Activated CD4-positive, alpha-beta memory T cell treated with anti-CD3 and anti-CD28 coated beads for 36 hours (primary cell): ENCODE measurements around the gene TMPRSS11A. TPM values are rescaled to one million over a fixed set of nuclear protein-coding genes. Genes with fewer than 3 reads are reported as not detected.

ENCODE experiments used
- CTCF ChIA-PET: fragments of 350-600 bp; sonication (Branson Sonifier 250); formaldehyde crosslinking; loops from one replicate; lab custom pipeline; 2021; ENCODE audit warnings: antibody characterized with exemption, inconsistent platforms; lab: Charles Lee
- POLR2A ChIA-PET: fragments of 350-600 bp; sonication (Branson Sonifier 250); formaldehyde crosslinking; loops from one replicate; lab custom pipeline; 2021; ENCODE audit warnings: antibody characterized with exemption; lab: Charles Lee
- DNase-seq: peaks from one replicate; pipeline ENCODE4 v3.0.0-alpha.2; 2020
- H3K27ac Mint-ChIP-seq: one replicate; pipeline ENCODE4 v1.8.0; 2021; ENCODE audit warnings: mixed read lengths
- H3K27me3 Mint-ChIP-seq: one replicate; pipeline ENCODE4 v1.8.0; 2021; ENCODE audit warnings: mixed read lengths
- H3K36me3 Mint-ChIP-seq: one replicate; pipeline ENCODE4 v1.8.0; 2021; ENCODE audit warnings: mixed read lengths
- H3K4me1 Mint-ChIP-seq: one replicate; pipeline ENCODE4 v1.8.0; 2021; ENCODE audit warnings: low read depth, mixed read lengths
- H3K4me3 Mint-ChIP-seq: one replicate; pipeline ENCODE4 v1.8.0; 2021; ENCODE audit warnings: mild to moderate bottlenecking, mixed read lengths
- H3K9me3 Mint-ChIP-seq: one replicate; pipeline ENCODE4 v1.8.0; 2021; ENCODE audit warnings: mixed read lengths
- intact Hi-C: fragments of 100-400 bp; cut with micrococcal nuclease; formaldehyde crosslinking; loops from one replicate; pipeline ENCODE4 v1.15.1; 2023
- total RNA-seq, 2 experiments: library from RNA; stranded (reverse); gene quantifications; one replicate each; pipeline ENCODE4 v1.2.3, GENCODE V29; 2021

Gene TMPRSS11A
- total RNA-seq, 2 experiments from 2014 or later = not detected

- no peaks in the 10 kb centered on the region for H3K36me3 Mint-ChIP-seq
- ChIA-PET CTCF (no interaction called here), POLR2A (no interaction called here)
- intact Hi-C loops = no loop called here
- no peaks in the 10 kb centered on the region for H3K9me3 Mint-ChIP-seq
- no peak overlapping the region for H3K27ac Mint-ChIP-seq
- H3K4me3 Mint-ChIP-seq = no peak overlapping the region
- H3K4me1 Mint-ChIP-seq = no peaks in the 10 kb centered on the region
- H3K27me3 Mint-ChIP-seq = peaks cover 10% of the 10 kb centered on the region
- no peak for DNase-seq
Observed at GRCh38 chr4:67886281-67886680, 77.0 kb downstream of the TMPRSS11A start.

- no peak overlapping the region for H3K27ac Mint-ChIP-seq
- ChIA-PET CTCF (no interaction called here), POLR2A (no interaction called here)
- H3K9me3 Mint-ChIP-seq = no peaks in the 10 kb centered on the region
- no peak for DNase-seq
- no peaks in the 10 kb centered on the region for H3K36me3 Mint-ChIP-seq
- intact Hi-C loops = no loop called here
- H3K4me3 Mint-ChIP-seq = no peak overlapping the region
- H3K27me3 Mint-ChIP-seq = peaks cover 10% of the 10 kb centered on the region
- no peaks in the 10 kb centered on the region for H3K4me1 Mint-ChIP-seq
Observed at GRCh38 chr4:67885762-67886161, 77.5 kb downstream of the TMPRSS11A start.

GRCh38 chr4:67884701-67885100, 78.6 kb downstream of the TMPRSS11A start:
- CTCF ChIA-PET = interaction anchor here (3.2 kb wide), 1 partner anchor 26 kb away, joined by 10 read pairs; no protein-coding TSS in a partner anchor
- no peak overlapping the region for H3K4me3 Mint-ChIP-seq

GRCh38 chr4:67883902-67884301, 79.4 kb downstream of the TMPRSS11A start, which contains the start of gene TMPRSS11D:
TMPRSS11D (minus strand) TSS chr4:67884002; CDS start chr4:67883933, 69 bp downstream.
- H3K36me3 Mint-ChIP-seq = no peaks in the 10 kb centered on the region
- no peaks in the 10 kb centered on the region for H3K9me3 Mint-ChIP-seq
- no peak within 1 kb of the TSS for H3K4me3 Mint-ChIP-seq
- H3K27ac Mint-ChIP-seq = no peak within 1 kb of the TSS
- peaks cover 10% of the 10 kb centered on the region for H3K27me3 Mint-ChIP-seq
- ChIA-PET CTCF (interaction anchor here (3.2 kb wide), 1 partner anchor 27 kb away, joined by 10 read pairs; no protein-coding TSS in a partner anchor), POLR2A (no interaction called here)
- DNase-seq = no peak
- intact Hi-C loops = no loop called here
- no peaks in the 10 kb centered on the region for H3K4me1 Mint-ChIP-seq

More at GRCh38 chr4:67884701-67885100, 78.6 kb downstream of the TMPRSS11A start:
- H3K9me3 Mint-ChIP-seq = no peaks in the 10 kb centered on the region
- no peak overlapping the region for H3K27ac Mint-ChIP-seq
- peaks cover 10% of the 10 kb centered on the region for H3K27me3 Mint-ChIP-seq
- H3K4me1 Mint-ChIP-seq = no peaks in the 10 kb centered on the region
- DNase-seq = no peak
- intact Hi-C loops = no loop called here
- H3K36me3 Mint-ChIP-seq = no peaks in the 10 kb centered on the region
- POLR2A ChIA-PET = no interaction called here

- Mint-ChIP-seq H3K9me3 (no peaks in the 10 kb centered on the region), H3K4me3 (no peak overlapping the region), H3K36me3 (no peaks in the 10 kb centered on the region), H3K27ac (no peak overlapping the region), H3K27me3 (peaks cover 10% of the 10 kb centered on the region), H3K4me1 (no peaks in the 10 kb centered on the region)
- intact Hi-C loops = no loop called here
- ChIA-PET POLR2A (no interaction called here), CTCF (interaction anchor here (3.2 kb wide), 1 partner anchor 28 kb away, joined by 10 read pairs; no protein-coding TSS in a partner anchor)
- DNase-seq = no peak
Observed at GRCh38 chr4:67883458-67883857, 79.8 kb downstream of the TMPRSS11A start.

- Mint-ChIP-seq H3K27me3 (peaks cover 6% of the 10 kb centered on the region), H3K36me3 (no peaks in the 10 kb centered on the region), H3K4me3 (no peak overlapping the region), H3K4me1 (no peaks in the 10 kb centered on the region), H3K9me3 (no peaks in the 10 kb centered on the region), H3K27ac (no peak overlapping the region)
- ChIA-PET CTCF (no interaction called here), POLR2A (no interaction called here)
- DNase-seq = no peak
- intact Hi-C loops = no loop called here
Observed at GRCh38 chr4:67880866-67881610, 82.3 kb downstream of the TMPRSS11A start.

- H3K4me1 Mint-ChIP-seq = no peaks in the 10 kb centered on the region
- H3K27me3 Mint-ChIP-seq = peaks cover 1% of the 10 kb centered on the region
Observed at GRCh38 chr4:67879486-67879885, 83.8 kb downstream of the TMPRSS11A start.

GRCh38 chr4:67877086-67877485, 86.2 kb downstream of the TMPRSS11A start:
- Mint-ChIP-seq H3K27me3 (peaks cover 1% of the 10 kb centered on the region), H3K4me1 (no peaks in the 10 kb centered on the region), H3K9me3 (no peaks in the 10 kb centered on the region), H3K4me3 (no peak overlapping the region), H3K36me3 (no peaks in the 10 kb centered on the region), H3K27ac (no peak overlapping the region)
- ChIA-PET CTCF (no interaction called here), POLR2A (no interaction called here)
- intact Hi-C loops = no loop called here
- no peak for DNase-seq

More at GRCh38 chr4:67879486-67879885, 83.8 kb downstream of the TMPRSS11A start:
- DNase-seq = no peak
- CTCF ChIA-PET = no interaction called here
- POLR2A ChIA-PET = no interaction called here
- Mint-ChIP-seq H3K4me3 (no peak overlapping the region), H3K36me3 (no peaks in the 10 kb centered on the region), H3K9me3 (no peaks in the 10 kb centered on the region), H3K27ac (no peak overlapping the region)
- intact Hi-C loops = no loop called here

GRCh38 chr4:67874986-67875385, 88.3 kb downstream of the TMPRSS11A start:
- Mint-ChIP-seq H3K27ac (no peak overlapping the region), H3K4me3 (no peak overlapping the region), H3K4me1 (no peaks in the 10 kb centered on the region), H3K9me3 (no peaks in the 10 kb centered on the region), H3K27me3 (peaks cover 1% of the 10 kb centered on the region), H3K36me3 (no peaks in the 10 kb centered on the region)
- POLR2A ChIA-PET = no interaction called here
- CTCF ChIA-PET = no interaction called here
- intact Hi-C loops = no loop called here
- no peak for DNase-seq

GRCh38 chr4:67873116-67873515, 90.2 kb downstream of the TMPRSS11A start:
- no peak overlapping the region for H3K27ac Mint-ChIP-seq
- no peaks in the 10 kb centered on the region for H3K9me3 Mint-ChIP-seq
- CTCF ChIA-PET = no interaction called here
- POLR2A ChIA-PET = no interaction called here
- no peak overlapping the region for H3K4me3 Mint-ChIP-seq
- intact Hi-C loops = loop anchor here (2.0 kb wide), 1 partner anchor 38 kb away; no protein-coding TSS in a partner anchor
- no peak for DNase-seq
- H3K4me1 Mint-ChIP-seq = no peaks in the 10 kb centered on the region
- H3K27me3 Mint-ChIP-seq = peaks cover 1% of the 10 kb centered on the region
- no peaks in the 10 kb centered on the region for H3K36me3 Mint-ChIP-seq

GRCh38 chr4:67871867-67872266, 91.4 kb downstream of the TMPRSS11A start:
- no peak for DNase-seq
- no peak overlapping the region for H3K27ac Mint-ChIP-seq
- no peaks in the 10 kb centered on the region for H3K4me1 Mint-ChIP-seq
- ChIA-PET CTCF (no interaction called here), POLR2A (no interaction called here)
- no peaks in the 10 kb centered on the region for H3K36me3 Mint-ChIP-seq
- intact Hi-C loops = loop anchor here (1.0 to 2.0 kb wide), 2 partner anchors 39 to 303 kb away; no protein-coding TSS in a partner anchor
- no peak overlapping the region for H3K4me3 Mint-ChIP-seq
- H3K9me3 Mint-ChIP-seq = no peaks in the 10 kb centered on the region
- H3K27me3 Mint-ChIP-seq = no peaks in the 10 kb centered on the region

- Mint-ChIP-seq H3K4me3 (no peak overlapping the region), H3K4me1 (no peaks in the 10 kb centered on the region), H3K9me3 (peaks cover 7% of the 10 kb centered on the region), H3K36me3 (no peaks in the 10 kb centered on the region), H3K27ac (no peak overlapping the region), H3K27me3 (no peaks in the 10 kb centered on the region)
- intact Hi-C loops = no loop called here
- ChIA-PET POLR2A (no interaction called here), CTCF (no interaction called here)
- DNase-seq = no peak
Observed at GRCh38 chr4:67869580-67870190, 93.6 kb downstream of the TMPRSS11A start.
